ENCODE data around the gene CHCHD6.

DNA sequence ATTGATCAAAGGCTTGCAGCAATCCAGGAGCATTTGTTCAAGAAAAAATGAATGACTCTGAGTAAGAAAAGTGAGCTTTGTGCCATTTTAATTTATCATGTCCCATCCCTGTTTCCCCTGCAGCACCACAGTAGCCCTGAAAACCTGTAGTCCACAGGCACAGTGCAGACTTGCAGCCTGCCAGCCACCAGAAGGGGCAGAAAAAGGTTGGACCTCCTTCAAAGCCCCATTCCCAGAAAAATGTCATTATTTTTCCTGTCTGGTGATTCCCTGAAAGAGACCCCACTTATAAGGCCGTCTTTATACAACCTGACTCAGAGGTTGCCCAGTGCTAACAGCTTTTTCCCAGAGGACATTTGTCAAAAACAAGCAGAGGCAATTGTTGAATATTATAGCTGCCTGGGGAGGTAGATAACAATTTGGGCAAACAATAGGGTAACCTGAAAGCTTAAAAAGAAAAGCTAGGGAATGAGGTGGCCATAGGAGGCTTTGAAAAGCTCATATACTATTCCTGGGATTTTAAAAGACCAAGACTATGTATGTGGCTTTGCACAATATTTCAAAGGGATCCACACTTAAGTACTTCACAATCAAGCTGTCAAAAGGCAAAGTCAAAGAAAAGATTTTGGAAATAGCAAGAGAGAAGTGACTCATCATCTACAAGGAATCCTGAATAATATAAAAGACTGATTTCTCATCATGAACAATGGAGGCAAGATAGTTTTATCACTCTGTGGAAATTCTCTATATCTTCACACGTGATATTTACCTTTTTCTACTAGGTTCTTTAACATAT, 142.1 kb downstream of the CHCHD6 start:
- TF ChIP-seq CTCF (IDR thresholded peaks at IDR 0.05) (no peak), POLR2A (IDR thresholded peaks at IDR 0.05) (no peak)
